ENCODE measurements around the gene L3MBTL1. TPM values are rescaled to one million over a fixed set of nuclear protein-coding genes. Genes with fewer than 3 reads are reported as not detected.

L3MBTL1 gene
- total RNA-seq, 1 experiment from 2014 or later: 8.4 TPM

DNA sequence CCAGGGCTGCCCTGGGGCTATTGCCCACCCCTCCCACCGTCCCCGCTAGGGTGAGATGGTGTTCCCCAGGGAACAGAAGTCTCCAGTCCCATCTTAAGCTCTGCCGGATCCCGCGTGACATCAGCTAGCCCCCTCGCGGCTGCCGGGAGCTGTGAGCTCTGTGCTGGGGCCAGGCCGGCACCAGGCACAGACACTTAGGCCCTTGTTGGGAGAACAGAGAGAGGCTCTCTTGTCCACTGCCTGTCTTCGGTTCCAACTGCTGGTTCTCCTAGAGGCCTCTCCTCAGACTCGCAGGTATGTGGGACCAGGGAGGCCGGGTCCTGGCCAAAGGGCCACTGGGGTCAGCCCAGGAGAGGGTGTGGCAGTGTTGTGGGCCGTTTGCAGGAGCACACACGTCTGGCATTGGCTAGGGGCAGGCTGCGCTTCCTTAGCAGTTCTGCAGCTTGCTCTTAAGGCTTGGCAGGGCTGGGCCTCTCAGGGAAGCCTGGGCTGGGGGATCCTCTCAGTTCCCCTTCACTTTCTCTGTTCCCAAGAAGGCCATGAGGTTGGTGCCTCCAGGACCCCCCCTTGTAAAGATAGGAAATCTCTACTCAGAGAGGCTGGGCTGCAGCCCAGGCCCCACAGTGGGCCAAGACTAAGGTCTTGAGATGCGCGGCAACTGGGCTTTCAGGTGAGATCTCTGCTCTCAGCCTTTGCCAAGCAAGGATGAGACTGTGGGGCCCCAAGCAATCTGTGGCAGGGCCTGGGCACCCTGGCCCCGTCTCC lies 57.7 kb downstream of the L3MBTL1 start:
- ChIA-PET POLR2A (no interaction called here), CTCF (interaction anchor here (0.5 kb wide), 1 partner anchor 70 kb away, joined by 4 read pairs; no protein-coding TSS in a partner anchor)

GRCh38 chr20:43565758-43566104 lies 58.2 kb downstream of the L3MBTL1 start:
- Histone ChIP-seq H3K27me3 (replicated peaks; ENCODE audit: control insufficient read depth, insufficient read depth, low read length) (no peaks in the 10 kb centered on the region), H3K9me3 (no peaks in the 10 kb centered on the region), H3K36me3 (ENCODE audit: control insufficient read depth, insufficient read depth, low read length) (no peaks in the 10 kb centered on the region), H3K4me1 (no peaks in the 10 kb centered on the region), H3K4me3 (ENCODE audit: low read depth, low read length) (no peak overlapping the region)
- TF ChIP-seq, protein P1, sequence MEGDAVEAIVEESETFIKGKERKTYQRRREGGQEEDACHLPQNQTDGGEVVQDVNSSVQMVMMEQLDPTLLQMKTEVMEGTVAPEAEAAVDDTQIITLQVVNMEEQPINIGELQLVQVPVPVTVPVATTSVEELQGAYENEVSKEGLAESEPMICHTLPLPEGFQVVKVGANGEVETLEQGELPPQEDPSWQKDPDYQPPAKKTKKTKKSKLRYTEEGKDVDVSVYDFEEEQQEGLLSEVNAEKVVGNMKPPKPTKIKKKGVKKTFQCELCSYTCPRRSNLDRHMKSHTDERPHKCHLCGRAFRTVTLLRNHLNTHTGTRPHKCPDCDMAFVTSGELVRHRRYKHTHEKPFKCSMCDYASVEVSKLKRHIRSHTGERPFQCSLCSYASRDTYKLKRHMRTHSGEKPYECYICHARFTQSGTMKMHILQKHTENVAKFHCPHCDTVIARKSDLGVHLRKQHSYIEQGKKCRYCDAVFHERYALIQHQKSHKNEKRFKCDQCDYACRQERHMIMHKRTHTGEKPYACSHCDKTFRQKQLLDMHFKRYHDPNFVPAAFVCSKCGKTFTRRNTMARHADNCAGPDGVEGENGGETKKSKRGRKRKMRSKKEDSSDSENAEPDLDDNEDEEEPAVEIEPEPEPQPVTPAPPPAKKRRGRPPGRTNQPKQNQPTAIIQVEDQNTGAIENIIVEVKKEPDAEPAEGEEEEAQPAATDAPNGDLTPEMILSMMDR (IDR thresholded peaks at IDR 0.05; ENCODE audit: insufficient read depth in 1 of 2, low read depth in 1 of 2, low read length in 1 of 2, severe bottlenecking in 1 of 2, unreplicated experiment in 1 of 2): no peak
- intact Hi-C loops (cut with micrococcal nuclease; ENCODE audit: unreplicated experiment): no loop called here
- peak in 1 of 2 experiments; percentile 35 for DNase-seq
- H3K9me3 Mint-ChIP-seq (ENCODE audit: unreplicated experiment): no peaks in the 10 kb centered on the region
- no peak overlapping the region for H3K27ac Mint-ChIP-seq (ENCODE audit: unreplicated experiment)
- no peaks in the 10 kb centered on the region for H3K4me1 Mint-ChIP-seq (ENCODE audit: low read depth, unreplicated experiment)
- CTCF ChIA-PET: interaction anchor here (0.5 kb wide), 1 partner anchor 70 kb away, joined by 4 read pairs; no protein-coding TSS in a partner anchor
- POLR2A ChIA-PET: no interaction called here
- BruUV-seq (replicated peaks): no TSS peak
- no peaks in the 10 kb centered on the region for H3K36me3 Mint-ChIP-seq (ENCODE audit: insufficient read depth, unreplicated experiment)
- H3K4me3 Mint-ChIP-seq (ENCODE audit: unreplicated experiment): no peak overlapping the region
- no peaks in the 10 kb centered on the region for H3K27me3 Mint-ChIP-seq (ENCODE audit: insufficient read depth, unreplicated experiment)

More for the DNA sequence above, 57.7 kb downstream of the L3MBTL1 start:
- H3K9me3 ChIP-seq: no peaks in the 10 kb centered on the region
- Mint-ChIP-seq H3K9me3 (ENCODE audit: unreplicated experiment) (no peaks in the 10 kb centered on the region), H3K36me3 (ENCODE audit: insufficient read depth, unreplicated experiment) (no peaks in the 10 kb centered on the region), H3K4me1 (ENCODE audit: low read depth, unreplicated experiment) (no peaks in the 10 kb centered on the region), H3K4me3 (ENCODE audit: unreplicated experiment) (no peak overlapping the region), H3K27ac (ENCODE audit: unreplicated experiment) (no peak overlapping the region), H3K27me3 (ENCODE audit: insufficient read depth, unreplicated experiment) (no peaks in the 10 kb centered on the region)
- BruUV-seq (replicated peaks): no TSS peak
- no peak overlapping the region for H3K4me3 ChIP-seq (ENCODE audit: low read depth, low read length)
- intact Hi-C loops (cut with micrococcal nuclease; ENCODE audit: unreplicated experiment): no loop called here
- no peaks in the 10 kb centered on the region for H3K36me3 ChIP-seq (ENCODE audit: control insufficient read depth, insufficient read depth, low read length)
- H3K27me3 ChIP-seq (replicated peaks; ENCODE audit: control insufficient read depth, insufficient read depth, low read length): no peaks in the 10 kb centered on the region
- TF ChIP-seq, protein P1 (IDR thresholded peaks at IDR 0.05; ENCODE audit: insufficient read depth in 1 of 2, low read depth in 1 of 2, low read length in 1 of 2, severe bottlenecking in 1 of 2, unreplicated experiment in 1 of 2): no peak
- DNase-seq: peak in 1 of 2 experiments; percentile 52
- no peaks in the 10 kb centered on the region for H3K4me1 ChIP-seq

- H3K36me3 ChIP-seq (ENCODE audit: control insufficient read depth, insufficient read depth, low read length): no peaks in the 10 kb centered on the region
- Mint-ChIP-seq H3K36me3 (ENCODE audit: insufficient read depth, unreplicated experiment) (no peaks in the 10 kb centered on the region), H3K9me3 (ENCODE audit: unreplicated experiment) (no peaks in the 10 kb centered on the region), H3K27ac (ENCODE audit: unreplicated experiment) (no peak overlapping the region), H3K4me3 (ENCODE audit: unreplicated experiment) (no peak overlapping the region), H3K4me1 (ENCODE audit: low read depth, unreplicated experiment) (no peaks in the 10 kb centered on the region), H3K27me3 (ENCODE audit: insufficient read depth, unreplicated experiment) (no peaks in the 10 kb centered on the region)
- intact Hi-C loops (cut with micrococcal nuclease; ENCODE audit: unreplicated experiment): no loop called here
- ChIA-PET CTCF (interaction anchor here (0.6 kb wide), 1 partner anchor 273 kb away, joined by 4 read pairs; no protein-coding TSS in a partner anchor), POLR2A (no interaction called here)
- no peaks in the 10 kb centered on the region for H3K4me1 ChIP-seq
- no peaks in the 10 kb centered on the region for H3K27me3 ChIP-seq (replicated peaks; ENCODE audit: control insufficient read depth, insufficient read depth, low read length)
- TF ChIP-seq, protein P1 (IDR thresholded peaks at IDR 0.05; ENCODE audit: insufficient read depth in 1 of 2, low read depth in 1 of 2, low read length in 1 of 2, severe bottlenecking in 1 of 2, unreplicated experiment in 1 of 2): no peak
- H3K4me3 ChIP-seq (ENCODE audit: low read depth, low read length): no peak overlapping the region
- no peaks in the 10 kb centered on the region for H3K9me3 ChIP-seq
- no peak for DNase-seq
- no TSS peak for BruUV-seq (replicated peaks)
Measured at GRCh38 chr20:43567477-43567876, 60.0 kb downstream of the L3MBTL1 start.

Measured in Caco-2 (cell line).